Stimulated activated naive CD4-positive, alpha-beta T cell (primary cell): ENCODE measurements around the gene PAPPA.

Experiments
- DNase-seq, 6 experiments: peaks; one replicate each; lab custom pipeline; 2025; lab: John Stamatoyannopoulos, UW

Gene PAPPA

DNA sequence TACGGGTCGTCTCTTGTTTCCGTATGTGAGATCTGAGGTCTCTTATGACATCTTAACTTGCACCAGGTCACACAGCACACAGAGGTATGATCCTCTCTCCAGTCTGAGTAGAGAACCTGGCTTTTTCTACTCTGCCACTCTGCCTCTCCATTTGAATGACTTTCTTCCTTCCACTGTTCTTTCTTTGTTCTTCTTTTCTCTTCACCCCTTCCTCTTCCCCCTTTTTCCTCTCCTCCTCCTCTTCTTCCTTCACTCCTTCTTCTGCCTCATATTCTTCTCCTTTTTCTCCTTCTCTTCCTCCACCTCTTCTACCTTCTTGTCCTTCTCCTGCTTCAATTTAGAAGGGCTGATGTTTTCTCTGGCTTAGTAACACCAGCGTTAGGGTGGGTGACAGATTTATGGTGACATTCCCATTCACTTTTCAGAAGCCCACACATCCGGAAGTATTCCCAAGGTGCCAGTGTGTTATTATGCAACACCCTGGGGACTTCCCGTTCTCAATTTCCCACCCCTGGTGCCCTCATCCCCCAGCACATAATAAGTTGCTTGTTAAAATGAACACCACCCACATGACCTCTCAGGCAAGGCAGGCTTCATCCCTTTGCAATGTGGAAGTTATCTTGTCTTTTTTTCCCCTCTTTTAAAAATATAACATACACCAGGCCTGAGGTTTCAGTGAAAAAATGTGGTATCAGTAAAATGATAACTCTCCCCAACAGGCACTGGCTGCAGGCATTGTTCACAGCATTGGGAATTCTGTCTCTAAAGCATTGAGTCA is 122.0 kb downstream of the PAPPA start:
- DNase-seq: no peak

DNA sequence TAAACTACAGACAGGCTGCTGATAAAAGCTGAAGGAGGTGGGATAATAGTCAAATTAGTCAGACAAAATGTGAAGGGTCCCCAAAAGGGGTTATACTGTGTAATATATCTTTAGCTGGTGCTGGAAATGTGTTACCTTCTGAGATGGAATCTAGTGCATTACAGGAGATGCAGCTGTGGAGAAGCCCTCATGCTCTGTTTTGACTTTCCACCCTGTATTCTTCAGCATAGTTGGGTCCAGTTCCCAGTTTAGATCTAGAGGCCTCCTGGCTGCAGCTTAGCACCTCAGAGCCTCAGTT is 122.6 kb downstream of the PAPPA start:
- no peak for DNase-seq

DNA sequence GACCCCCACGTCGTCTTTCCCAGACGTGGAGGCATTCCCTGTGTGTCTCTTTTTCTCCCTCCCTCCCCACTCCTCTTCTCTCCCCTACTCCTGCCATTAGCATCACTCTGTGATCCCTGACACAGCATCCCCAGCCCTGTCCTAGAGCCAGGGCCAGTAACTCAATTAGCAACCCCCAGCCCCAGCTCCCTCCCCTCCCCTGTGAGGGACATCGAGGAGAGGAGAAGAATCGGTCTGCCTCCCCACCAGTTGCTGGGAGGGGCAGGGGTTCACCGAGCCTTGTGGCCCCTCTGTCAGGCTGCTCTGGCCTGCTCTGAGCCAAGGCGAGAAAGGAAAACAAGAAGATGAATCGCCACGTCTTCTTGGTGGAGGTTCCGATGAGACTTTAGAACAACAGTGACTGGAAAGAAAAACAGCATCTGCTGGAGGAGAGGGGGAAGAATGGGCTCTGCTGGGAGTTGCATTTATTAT is 123.1 kb downstream of the PAPPA start:
- DNase-seq: no peak

GRCh38 chr9:116278326-116278725 is 124.7 kb downstream of the PAPPA start:
- DNase-seq: no peak

DNA sequence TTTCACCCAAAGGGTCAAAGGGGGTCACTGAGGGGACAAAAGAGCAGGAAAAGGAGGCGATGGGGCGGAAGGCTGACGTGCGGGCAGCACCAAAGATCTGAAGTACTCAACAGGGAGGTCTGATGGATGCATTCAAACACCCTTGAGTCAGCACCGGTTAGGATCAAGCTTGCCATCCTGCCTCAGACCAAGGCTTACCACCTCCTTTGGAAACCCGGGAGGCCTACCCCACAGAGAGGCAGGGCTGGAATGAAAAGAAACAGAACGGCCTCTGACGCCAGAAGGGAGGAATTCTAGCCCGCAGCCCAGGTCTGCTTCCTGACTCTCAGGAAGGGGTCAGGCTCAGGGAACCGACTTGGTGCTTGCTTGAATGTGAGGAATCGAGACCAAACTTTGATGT is 125.6 kb downstream of the PAPPA start:
- no peak for DNase-seq

DNA sequence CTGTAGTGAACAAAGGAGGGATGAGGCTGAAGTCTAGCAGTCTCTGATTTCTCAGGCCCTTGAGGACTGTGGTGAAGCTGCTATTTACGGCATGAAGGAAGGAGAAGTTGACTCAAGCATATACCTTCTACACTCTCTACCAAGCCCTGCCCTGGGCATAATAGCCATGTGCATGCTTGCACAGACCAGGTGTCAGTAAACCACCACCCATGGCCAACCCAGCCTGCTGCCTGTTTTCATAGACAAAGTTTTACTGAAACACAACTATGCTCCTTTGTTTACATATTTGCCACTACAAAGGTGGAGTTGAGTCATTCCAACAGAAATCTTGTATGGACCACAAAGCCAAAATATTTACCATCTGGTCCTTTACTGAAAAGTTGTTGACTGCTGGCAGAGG is 126.9 kb downstream of the PAPPA start:
- no peak for DNase-seq

- DNase-seq: no peak
Observed at GRCh38 chr9:116282597-116282996, 129.0 kb downstream of the PAPPA start.

- DNase-seq: no peak
Observed at GRCh38 chr9:116284518-116284917, 130.9 kb downstream of the PAPPA start.

- DNase-seq: no peak
Observed at GRCh38 chr9:116285320-116285719, 131.7 kb downstream of the PAPPA start.

DNA sequence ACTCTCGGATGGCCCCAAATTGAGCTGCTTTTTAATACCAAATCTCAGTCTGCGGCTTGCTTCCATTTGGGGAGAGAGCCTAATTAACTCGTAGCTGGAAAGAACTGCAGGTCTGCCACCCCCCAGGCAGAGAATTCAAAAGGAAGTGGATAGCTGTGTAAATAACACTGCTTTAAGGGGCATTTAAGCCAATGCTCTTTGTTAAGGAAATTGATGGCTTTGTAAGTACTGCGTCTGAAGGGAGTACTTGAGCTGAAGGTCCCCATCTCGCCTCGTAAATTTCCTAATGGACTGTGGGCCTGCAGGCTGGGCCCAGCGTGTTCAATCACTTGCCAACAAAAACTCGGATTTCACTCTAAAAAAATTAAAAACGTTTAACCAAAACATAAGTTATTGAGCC is 132.7 kb downstream of the PAPPA start:
- no peak for DNase-seq

- DNase-seq: no peak
Observed at GRCh38 chr9:116287721-116288120, 134.1 kb downstream of the PAPPA start.

GRCh38 chr9:116288658-116289057 is 135.1 kb downstream of the PAPPA start:
- DNase-seq: no peak

- no peak for DNase-seq
Observed at GRCh38 chr9:116297346-116297745, 143.8 kb downstream of the PAPPA start.

GRCh38 chr9:116298249-116298648 is 144.7 kb downstream of the PAPPA start:
- DNase-seq: no peak

DNA sequence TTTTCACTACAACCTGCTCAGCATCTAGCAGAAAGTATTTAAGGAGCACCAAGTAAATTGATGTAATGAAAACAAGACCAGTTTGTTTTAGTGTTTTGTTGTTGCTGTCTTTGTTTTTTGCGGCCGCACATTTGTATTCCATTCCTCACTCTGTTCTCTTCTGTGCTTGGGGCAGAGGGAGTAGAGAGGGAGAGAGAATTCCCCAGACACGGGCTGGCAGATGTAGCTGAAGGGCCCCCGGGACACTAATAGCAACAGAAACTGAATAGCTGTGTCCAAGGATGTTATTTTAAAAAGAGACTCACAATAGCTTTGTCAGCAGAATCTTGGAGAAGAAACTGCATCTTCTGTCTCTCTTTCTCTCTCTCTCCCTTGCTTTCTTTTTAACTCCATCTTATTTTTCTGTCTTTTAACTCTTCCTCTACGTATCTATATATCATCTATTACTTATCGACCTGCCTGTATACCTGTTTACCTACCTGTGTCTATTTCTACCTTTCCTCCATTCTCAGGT is 145.3 kb downstream of the PAPPA start:
- DNase-seq: no peak

- DNase-seq: no peak
Observed at GRCh38 chr9:116300360-116300870, 146.8 kb downstream of the PAPPA start.

- DNase-seq: no peak
Observed at GRCh38 chr9:116303270-116303669, 149.7 kb downstream of the PAPPA start.

DNA sequence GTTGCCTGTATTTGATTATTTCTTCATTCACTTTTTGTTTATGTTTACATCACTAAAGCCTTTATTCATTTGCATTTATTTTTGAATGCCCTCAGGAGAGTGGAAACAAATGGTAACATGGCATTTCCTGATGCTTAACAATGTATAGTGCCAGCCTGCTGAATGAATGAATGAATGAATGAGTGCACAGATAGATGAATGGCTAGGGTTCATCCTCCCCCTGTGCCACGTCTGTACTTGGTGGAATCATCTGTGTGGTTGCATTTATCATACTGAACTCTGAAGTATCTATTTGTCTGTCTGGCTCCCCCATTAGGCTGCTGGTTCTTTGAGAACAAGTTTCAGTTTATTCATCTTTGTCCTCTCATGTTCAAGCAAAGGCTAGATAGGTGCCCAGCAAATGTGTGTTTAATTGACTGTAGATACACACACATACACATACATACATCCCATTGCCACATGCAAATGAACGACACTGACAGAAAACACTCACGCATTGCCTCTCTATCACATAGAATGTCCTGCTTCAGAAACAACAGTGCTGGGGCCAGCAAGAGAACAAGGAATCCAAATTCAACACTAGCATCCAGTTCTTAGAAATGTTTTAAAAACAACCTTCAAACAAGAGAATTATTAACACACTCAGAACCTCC is 150.4 kb downstream of the PAPPA start:
- no peak for DNase-seq

- no peak for DNase-seq
Observed at GRCh38 chr9:116304761-116305160, 151.2 kb downstream of the PAPPA start.

GRCh38 chr9:116308076-116308475 is 154.5 kb downstream of the PAPPA start:
- no peak for DNase-seq

GRCh38 chr9:116309900-116310611 is 156.5 kb downstream of the PAPPA start:
- no peak for DNase-seq

DNA sequence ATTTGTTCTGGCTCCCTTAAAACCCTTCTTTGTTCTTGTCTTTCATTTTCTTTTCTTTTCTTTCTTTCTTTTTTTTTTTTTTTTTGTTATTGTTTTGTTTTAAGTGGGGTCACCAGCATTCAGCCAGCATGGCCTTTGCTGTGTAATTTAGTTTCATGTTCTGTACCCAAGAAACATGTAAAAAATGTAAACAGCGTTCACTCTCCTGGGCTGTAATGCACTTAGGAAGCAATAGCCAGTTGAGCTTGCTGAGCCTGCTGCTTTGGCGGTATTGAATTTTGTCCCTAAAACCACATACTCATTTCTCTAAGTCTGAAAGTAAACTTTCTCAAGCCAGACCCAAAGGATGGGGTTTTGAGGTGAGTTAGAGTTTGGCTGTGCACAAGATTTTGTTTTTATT is 158.6 kb downstream of the PAPPA start:
- DNase-seq: no peak

GRCh38 chr9:116313638-116314037 is 160.0 kb downstream of the PAPPA start:
- DNase-seq: no peak
